ENCODE data around the gene SLC10A7. TPM values are rescaled to one million over a fixed set of nuclear protein-coding genes. Genes with fewer than 3 reads are reported as not detected.

SLC10A7 gene
- polyA plus RNA-seq, 6 donors from 2014 or later, result 4.1 to 13.6 (median 8.0) TPM

GRCh38 chr4:146450524-146450923 is 71.2 kb downstream of the SLC10A7 start:
- peak overlapping the region in 1 of 8 donors; percentile 77 for H3K4me3 Mint-ChIP-seq
- H3K36me3 Mint-ChIP-seq, result peaks cover 10 to 18% of the 10 kb centered on the region in 2 donors
- no peaks in the 10 kb centered on the region for H3K27me3 Mint-ChIP-seq
- DNase-seq, result no peak
- peaks cover 0 to 6% (median 4%) of the 10 kb centered on the region in 7 donors for H3K9me3 Mint-ChIP-seq
- H3K27ac Mint-ChIP-seq, result peak overlapping the region in 3 of 6 donors; percentile 4 to 22 (median 7)
- ATAC-seq (ENCODE audit: low read depth in 2 of 2), result no peak
- peaks cover 17 to 26% (median 20%) of the 10 kb centered on the region in 3 donors for H3K4me1 Mint-ChIP-seq

- Mint-ChIP-seq H3K4me3 (no peak overlapping the region), H3K36me3 (peaks cover 16 to 22% of the 10 kb centered on the region in 2 donors), H3K4me1 (peaks cover 15 to 26% (median 17%) of the 10 kb centered on the region in 3 donors), H3K27me3 (no peaks in the 10 kb centered on the region), H3K27ac (no peak overlapping the region), H3K9me3 (peaks cover 0 to 10% (median under 1%) of the 10 kb centered on the region in 7 donors)
- DNase-seq (no peak), ATAC-seq (ENCODE audit: low read depth in 2 of 2) (no peak)
These were observed 75.2 kb downstream of the SLC10A7 start for GRCh38 chr4:146446555-146446954.

GRCh38 chr4:146445198-146446150 is 76.3 kb downstream of the SLC10A7 start:
- no peak overlapping the region for H3K4me3 Mint-ChIP-seq
- peaks cover 16% of the 10 kb centered on the region in 2 donors for H3K36me3 Mint-ChIP-seq
- no peak for ATAC-seq (ENCODE audit: low read depth in 2 of 2)
- H3K27me3 Mint-ChIP-seq, result no peaks in the 10 kb centered on the region
- no peak for DNase-seq
- no peak overlapping the region for H3K27ac Mint-ChIP-seq
- H3K9me3 Mint-ChIP-seq, result peaks cover 0 to 7% (median 0%) of the 10 kb centered on the region in 7 donors
- H3K4me1 Mint-ChIP-seq, result peaks cover 5 to 15% (median 9%) of the 10 kb centered on the region in 3 donors

- DNase-seq (no peak), ATAC-seq (ENCODE audit: low read depth in 2 of 2) (no peak)
- Mint-ChIP-seq H3K27me3 (no peaks in the 10 kb centered on the region), H3K27ac (no peak overlapping the region), H3K4me3 (no peak overlapping the region), H3K36me3 (peaks cover 16% of the 10 kb centered on the region in 2 donors), H3K4me1 (peaks cover 0 to 6% (median 0%) of the 10 kb centered on the region in 3 donors), H3K9me3 (peaks cover 0 to 7% (median 0%) of the 10 kb centered on the region in 7 donors)
These were observed 78.2 kb downstream of the SLC10A7 start for GRCh38 chr4:146443525-146443924.

- Mint-ChIP-seq H3K4me3 (no peak overlapping the region), H3K36me3 (peaks cover 16% of the 10 kb centered on the region in 2 donors), H3K4me1 (peaks cover 0 to 6% (median 0%) of the 10 kb centered on the region in 3 donors), H3K9me3 (peaks cover 0 to 7% (median 0%) of the 10 kb centered on the region in 7 donors), H3K27me3 (no peaks in the 10 kb centered on the region), H3K27ac (no peak overlapping the region)
- DNase-seq, result no peak
- no peak for ATAC-seq (ENCODE audit: low read depth in 2 of 2)
These were observed 78.9 kb downstream of the SLC10A7 start for GRCh38 chr4:146442801-146443200.

- no peak overlapping the region for H3K27ac Mint-ChIP-seq
- no peaks in the 10 kb centered on the region for H3K4me1 Mint-ChIP-seq
- no peaks in the 10 kb centered on the region for H3K9me3 Mint-ChIP-seq
- H3K27me3 Mint-ChIP-seq, result no peaks in the 10 kb centered on the region
- DNase-seq (no peak), ATAC-seq (ENCODE audit: low read depth in 2 of 2) (no peak)
- H3K4me3 Mint-ChIP-seq, result no peak overlapping the region
- peaks cover under 1 to 2% of the 10 kb centered on the region in 2 donors for H3K36me3 Mint-ChIP-seq
These were observed 81.7 kb downstream of the SLC10A7 start for GRCh38 chr4:146439999-146440398.

- DNase-seq (no peak), ATAC-seq (ENCODE audit: low read depth in 2 of 2) (no peak)
- Mint-ChIP-seq H3K27ac (no peak overlapping the region), H3K4me3 (no peak overlapping the region), H3K27me3 (no peaks in the 10 kb centered on the region), H3K4me1 (no peaks in the 10 kb centered on the region), H3K36me3 (no peaks in the 10 kb centered on the region), H3K9me3 (no peaks in the 10 kb centered on the region)
These were observed 82.3 kb downstream of the SLC10A7 start for GRCh38 chr4:146439437-146439836.

GRCh38 chr4:146437778-146438177 is 84.0 kb downstream of the SLC10A7 start:
- ATAC-seq (ENCODE audit: low read depth in 2 of 2), result no peak
- Mint-ChIP-seq H3K9me3 (no peaks in the 10 kb centered on the region), H3K36me3 (no peaks in the 10 kb centered on the region), H3K27me3 (no peaks in the 10 kb centered on the region), H3K4me1 (no peaks in the 10 kb centered on the region), H3K27ac (no peak overlapping the region), H3K4me3 (no peak overlapping the region)
- no peak for DNase-seq

GRCh38 chr4:146436423-146437162 is 85.1 kb downstream of the SLC10A7 start:
- Mint-ChIP-seq H3K4me3 (no peak overlapping the region), H3K36me3 (peaks cover 0 to 4% of the 10 kb centered on the region in 2 donors), H3K27ac (no peak overlapping the region), H3K4me1 (no peaks in the 10 kb centered on the region), H3K9me3 (no peaks in the 10 kb centered on the region), H3K27me3 (no peaks in the 10 kb centered on the region)
- ATAC-seq (ENCODE audit: low read depth in 2 of 2) (no peak), DNase-seq (no peak)

- DNase-seq, result no peak
- H3K27ac Mint-ChIP-seq, result no peak overlapping the region
- H3K4me3 Mint-ChIP-seq, result no peak overlapping the region
- H3K36me3 Mint-ChIP-seq, result peaks cover 0 to 4% of the 10 kb centered on the region in 2 donors
- ATAC-seq (ENCODE audit: low read depth in 2 of 2), result no peak
- no peaks in the 10 kb centered on the region for H3K9me3 Mint-ChIP-seq
- H3K4me1 Mint-ChIP-seq, result no peaks in the 10 kb centered on the region
- no peaks in the 10 kb centered on the region for H3K27me3 Mint-ChIP-seq
These were observed 85.8 kb downstream of the SLC10A7 start for GRCh38 chr4:146435962-146436361.

GRCh38 chr4:146432065-146432464 is 89.7 kb downstream of the SLC10A7 start:
- no peak for DNase-seq
- peaks cover 0 to 4% of the 10 kb centered on the region in 2 donors for H3K36me3 Mint-ChIP-seq
- no peak overlapping the region for H3K4me3 Mint-ChIP-seq
- no peaks in the 10 kb centered on the region for H3K27me3 Mint-ChIP-seq
- H3K4me1 Mint-ChIP-seq, result no peaks in the 10 kb centered on the region
- no peak overlapping the region for H3K27ac Mint-ChIP-seq
- no peak for ATAC-seq (ENCODE audit: low read depth in 2 of 2)
- no peaks in the 10 kb centered on the region for H3K9me3 Mint-ChIP-seq

- Mint-ChIP-seq H3K4me3 (no peak overlapping the region), H3K4me1 (no peaks in the 10 kb centered on the region), H3K36me3 (peaks cover 0 to 9% of the 10 kb centered on the region in 2 donors), H3K9me3 (peaks cover 0 to 2% (median 0%) of the 10 kb centered on the region in 7 donors), H3K27me3 (no peaks in the 10 kb centered on the region), H3K27ac (no peak overlapping the region)
- ATAC-seq (ENCODE audit: low read depth in 2 of 2) (no peak), DNase-seq (no peak)
These were observed 93.4 kb downstream of the SLC10A7 start for GRCh38 chr4:146428298-146428697.

GRCh38 chr4:146417822-146418221 is 103.9 kb downstream of the SLC10A7 start:
- Mint-ChIP-seq H3K4me1 (no peaks in the 10 kb centered on the region), H3K36me3 (peaks cover 0 to 5% of the 10 kb centered on the region in 2 donors), H3K4me3 (no peak overlapping the region), H3K27me3 (no peaks in the 10 kb centered on the region), H3K27ac (no peak overlapping the region), H3K9me3 (no peaks in the 10 kb centered on the region)
- DNase-seq (no peak), ATAC-seq (ENCODE audit: low read depth in 2 of 2) (no peak)
